GM10266 (cell line): Measurements from ENCODE around the gene GGACT.
"Not testable (repeated sequence)": the region's sequence is repeated elsewhere in the genome, so short reads cannot be mapped to it uniquely, and the experiment has no call there.

Experiments used
- DNase-seq: peaks from one replicate; pipeline ENCODE4 v3.0.0; 2012; ENCODE audit errors: extremely low spot score
- TF ChIP-seq, protein P1 (sequence below): IDR thresholded peaks from 2 replicates; pipeline ENCODE4 v1.5.1; 2012; ENCODE audit warnings: mild to moderate bottlenecking, low read depth; ENCODE audit not compliant: control insufficient read depth, insufficient read depth; ENCODE audit errors: missing control alignments

The GGACT gene

GRCh38 chr13:100630555-100630954 is 42.0 kb upstream of the GGACT start:
- no peak for DNase-seq
- TF ChIP-seq, protein P1, sequence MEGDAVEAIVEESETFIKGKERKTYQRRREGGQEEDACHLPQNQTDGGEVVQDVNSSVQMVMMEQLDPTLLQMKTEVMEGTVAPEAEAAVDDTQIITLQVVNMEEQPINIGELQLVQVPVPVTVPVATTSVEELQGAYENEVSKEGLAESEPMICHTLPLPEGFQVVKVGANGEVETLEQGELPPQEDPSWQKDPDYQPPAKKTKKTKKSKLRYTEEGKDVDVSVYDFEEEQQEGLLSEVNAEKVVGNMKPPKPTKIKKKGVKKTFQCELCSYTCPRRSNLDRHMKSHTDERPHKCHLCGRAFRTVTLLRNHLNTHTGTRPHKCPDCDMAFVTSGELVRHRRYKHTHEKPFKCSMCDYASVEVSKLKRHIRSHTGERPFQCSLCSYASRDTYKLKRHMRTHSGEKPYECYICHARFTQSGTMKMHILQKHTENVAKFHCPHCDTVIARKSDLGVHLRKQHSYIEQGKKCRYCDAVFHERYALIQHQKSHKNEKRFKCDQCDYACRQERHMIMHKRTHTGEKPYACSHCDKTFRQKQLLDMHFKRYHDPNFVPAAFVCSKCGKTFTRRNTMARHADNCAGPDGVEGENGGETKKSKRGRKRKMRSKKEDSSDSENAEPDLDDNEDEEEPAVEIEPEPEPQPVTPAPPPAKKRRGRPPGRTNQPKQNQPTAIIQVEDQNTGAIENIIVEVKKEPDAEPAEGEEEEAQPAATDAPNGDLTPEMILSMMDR: no peak

- DNase-seq: no peak
- TF ChIP-seq, protein P1: no peak
Measured at GRCh38 chr13:100627120-100627519, 38.5 kb upstream of the GGACT start.

GRCh38 chr13:100625447-100625846 is 36.9 kb upstream of the GGACT start:
- no peak for DNase-seq
- TF ChIP-seq, protein P1: no peak

GRCh38 chr13:100620792-100621191 is 32.2 kb upstream of the GGACT start:
- no peak for DNase-seq
- TF ChIP-seq, protein P1: no peak

DNA sequence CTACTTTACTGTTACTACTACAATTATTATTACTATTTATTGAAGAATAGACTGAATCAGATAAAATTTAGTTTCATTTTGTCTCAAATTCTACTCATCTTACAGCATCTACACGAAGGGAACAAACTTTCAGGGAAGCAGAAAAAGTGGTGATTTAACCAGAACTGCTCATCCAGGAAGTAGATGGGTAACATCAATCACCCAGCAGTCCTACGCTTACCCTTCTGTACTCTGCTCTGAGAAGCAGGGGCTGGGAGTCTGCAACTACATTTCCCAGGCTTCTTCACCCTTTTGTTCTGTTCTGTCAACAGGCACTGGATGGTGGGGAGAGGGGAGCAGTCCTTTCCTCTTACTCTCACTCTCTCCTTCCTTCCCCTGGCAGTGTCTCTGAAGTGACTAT is 31.4 kb upstream of the GGACT start:
- DNase-seq: no peak
- TF ChIP-seq, protein P1: no peak

- not testable (repeated sequence) for DNase-seq
Measured at GRCh38 chr13:100618897-100619296, 30.3 kb upstream of the GGACT start.

DNA sequence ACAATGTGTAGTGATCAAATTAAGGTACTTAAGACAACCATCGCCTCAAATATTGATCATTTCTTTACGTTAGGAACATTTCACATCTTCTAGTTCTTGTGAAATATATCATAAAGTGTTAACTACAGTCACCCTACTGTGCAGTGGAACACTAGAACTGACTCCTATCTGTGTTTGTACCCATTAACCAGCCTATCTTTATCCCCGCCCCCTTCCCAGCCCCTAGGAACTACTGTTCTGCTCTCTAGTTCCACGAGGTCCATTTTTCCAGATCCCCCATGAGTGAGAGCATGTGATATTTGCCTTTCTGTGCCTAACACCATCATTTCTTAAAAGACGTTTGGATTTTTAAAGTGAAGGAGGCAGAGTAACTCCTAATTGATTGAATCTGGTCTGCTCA is 24.4 kb upstream of the GGACT start:
- TF ChIP-seq, protein P1: no peak
- DNase-seq: no peak

DNA sequence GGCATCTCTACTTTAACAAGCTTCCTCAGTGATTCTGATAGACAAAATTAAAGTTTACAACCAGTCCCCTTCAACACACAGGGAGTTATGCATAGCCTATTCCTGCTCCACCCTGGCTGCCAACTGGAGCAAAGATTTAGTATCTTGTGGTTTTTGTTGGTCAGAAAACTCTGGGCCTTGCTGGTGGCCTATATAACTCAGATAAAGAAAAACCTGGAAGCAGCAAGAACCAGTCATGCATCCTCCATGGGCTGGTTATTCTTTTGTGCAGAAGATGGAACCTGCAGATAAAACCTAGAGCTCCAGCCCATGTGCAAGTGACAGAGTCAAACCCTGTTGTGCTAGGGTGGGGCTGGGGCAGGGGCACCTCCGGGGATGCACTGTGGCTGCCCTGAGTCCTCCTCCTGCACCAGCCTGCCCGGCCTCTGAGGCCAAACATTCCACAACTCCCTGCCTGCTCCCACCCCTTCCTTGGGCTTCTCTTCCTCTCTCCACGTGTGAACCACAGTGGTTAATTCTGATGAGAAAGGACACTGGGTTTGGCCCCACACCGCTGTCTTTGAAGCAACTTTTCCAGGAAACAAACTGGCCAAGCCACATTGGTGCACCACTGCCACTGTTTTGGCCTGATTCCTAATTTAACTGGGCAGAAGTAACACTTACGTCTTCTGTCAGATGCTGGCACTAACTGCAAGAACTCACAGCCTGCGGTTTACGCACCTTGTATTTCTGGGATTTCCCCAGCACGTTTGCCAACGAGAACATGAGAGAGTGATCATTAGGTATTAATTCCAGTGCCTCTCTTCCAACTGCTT is 23.3 kb upstream of the GGACT start:
- TF ChIP-seq, protein P1: no peak
- DNase-seq: no peak
